ENCODE measurements around the gene THSD4. TPM values are rescaled to one million over a fixed set of nuclear protein-coding genes. Genes with fewer than 3 reads are reported as not detected.
A peak's percentile ranks its signal among the peaks of the same experiment; 100 is the strongest.

The THSD4 gene
- total and polyA plus RNA-seq, 4 donors = 6.0 to 42.4 (median 18.5) TPM

GRCh38 chr15:71199384-71200351 lies 84.4 kb downstream of the THSD4 start:
- ATAC-seq (ENCODE audit: insufficient read depth, low FRiP score) = no peak
- Histone ChIP-seq H3K9me3 (ENCODE audit: control insufficient read depth in 4 of 4, insufficient read depth in 3 of 4, low read length in 3 of 4) (peaks cover 0 to 3% (median 0%) of the 10 kb centered on the region in 4 donors), H3K9ac (ENCODE audit: insufficient read depth in 1 of 2, low read length in 2 of 2) (no peak overlapping the region), H3K36me3 (ENCODE audit: control insufficient read depth in 4 of 4, insufficient read depth in 4 of 4, low read length in 4 of 4) (no peaks in the 10 kb centered on the region), H3K4me3 (no peak overlapping the region), H3K27me3 (ENCODE audit: control insufficient read depth in 3 of 3, insufficient read depth in 3 of 3, low read length in 2 of 3) (no peaks in the 10 kb centered on the region), H3K4me1 (ENCODE audit: control insufficient read depth in 5 of 5, insufficient read depth in 5 of 5, low read length in 5 of 5) (peaks cover 6 to 35% (median 17%) of the 10 kb centered on the region in 5 donors), H3K27ac (ENCODE audit: low read depth in 1 of 2, low read length in 1 of 2) (no peak overlapping the region)
- DNase-seq = no peak
- 74 to 78% methylated on average over 6 of the region's 6 CpGs for whole genome bisulfite sequencing, 2 donors
- no peak for TF ChIP-seq CTCF (IDR thresholded peaks at IDR 0.05; ENCODE audit: control extremely low read depth, extremely low read depth)

- ATAC-seq (ENCODE audit: insufficient read depth, low FRiP score) = no peak
- Histone ChIP-seq H3K9me3 (ENCODE audit: control insufficient read depth in 4 of 4, insufficient read depth in 3 of 4, low read length in 3 of 4) (peaks cover 0 to 3% (median 0%) of the 10 kb centered on the region in 4 donors), H3K4me1 (ENCODE audit: control insufficient read depth in 5 of 5, insufficient read depth in 5 of 5, low read length in 5 of 5) (peaks cover 6 to 35% (median 17%) of the 10 kb centered on the region in 5 donors), H3K4me3 (no peak overlapping the region), H3K27ac (ENCODE audit: low read depth in 1 of 2, low read length in 1 of 2) (peak overlapping the region in 1 of 2 donors; percentile 54), H3K9ac (ENCODE audit: insufficient read depth in 1 of 2, low read length in 2 of 2) (no peak overlapping the region), H3K27me3 (ENCODE audit: control insufficient read depth in 3 of 3, insufficient read depth in 3 of 3, low read length in 2 of 3) (no peaks in the 10 kb centered on the region), H3K36me3 (ENCODE audit: control insufficient read depth in 4 of 4, insufficient read depth in 4 of 4, low read length in 4 of 4) (no peaks in the 10 kb centered on the region)
- no peak for TF ChIP-seq CTCF (IDR thresholded peaks at IDR 0.05; ENCODE audit: control extremely low read depth, extremely low read depth)
- 53 to 70% methylated on average over 9 of the region's 9 CpGs for WGBS, 2 donors
- DNase-seq = peak; percentile 95 to 98 (median 98)
Measured at GRCh38 chr15:71201477-71201876, 86.2 kb downstream of the THSD4 start.

- Histone ChIP-seq H3K36me3 (ENCODE audit: control insufficient read depth in 4 of 4, insufficient read depth in 4 of 4, low read length in 4 of 4) (no peaks in the 10 kb centered on the region), H3K4me3 (no peak overlapping the region), H3K4me1 (ENCODE audit: control insufficient read depth in 5 of 5, insufficient read depth in 5 of 5, low read length in 5 of 5) (peaks cover 6 to 40% (median 17%) of the 10 kb centered on the region in 5 donors), H3K9me3 (ENCODE audit: control insufficient read depth in 4 of 4, insufficient read depth in 3 of 4, low read length in 3 of 4) (peaks cover 0 to 3% (median 0%) of the 10 kb centered on the region in 4 donors), H3K9ac (ENCODE audit: insufficient read depth in 1 of 2, low read length in 2 of 2) (no peak overlapping the region), H3K27ac (ENCODE audit: low read depth in 1 of 2, low read length in 1 of 2) (peak overlapping the region in 1 of 2 donors; percentile 42), H3K27me3 (ENCODE audit: control insufficient read depth in 3 of 3, insufficient read depth in 3 of 3, low read length in 2 of 3) (no peaks in the 10 kb centered on the region)
- WGBS, 2 donors = 89 to 94% methylated on average over 6 of the region's 6 CpGs
- TF ChIP-seq CTCF (IDR thresholded peaks at IDR 0.05; ENCODE audit: control extremely low read depth, extremely low read depth) = no peak
- DNase-seq = no peak
- ATAC-seq (ENCODE audit: insufficient read depth, low FRiP score) = no peak
Measured at GRCh38 chr15:71202712-71203111, 87.4 kb downstream of the THSD4 start.

All from lung (tissue), 12 donors.